ENCODE data around the gene GBP3.
"Not testable (repeated sequence)": the region's sequence is repeated elsewhere in the genome, so short reads cannot be mapped to it uniquely, and the experiment has no call there.

Gene GBP3

DNA sequence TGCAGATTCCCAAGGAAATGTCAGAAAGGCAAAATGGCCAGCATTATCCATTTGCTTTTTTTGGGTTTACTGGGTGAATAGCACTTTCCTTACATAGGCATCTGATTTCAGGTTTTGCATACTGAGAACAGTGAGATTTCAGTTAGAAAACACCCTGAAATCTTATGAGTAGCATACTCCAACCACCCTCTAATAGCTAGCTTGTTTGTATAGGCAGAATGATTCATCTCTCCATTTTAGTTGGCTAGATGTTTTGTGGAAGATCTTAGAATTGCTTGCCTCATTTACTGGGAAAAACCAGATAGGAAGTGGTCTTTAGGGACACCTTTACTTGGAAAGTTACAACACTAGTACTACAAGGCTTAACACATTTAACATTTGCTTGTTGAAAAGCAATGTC is 40.6 kb downstream of the GBP3 start:
- no peak for DNase-seq (ENCODE audit: low read depth)
- no peak for TF ChIP-seq CTCF (conservative IDR thresholded peaks at IDR 0.05; ENCODE audit: low read length)
- H3K4me3 ChIP-seq (ENCODE audit: low read length) = no peak overlapping the region

- H3K4me3 ChIP-seq (ENCODE audit: low read length); DNase-seq (ENCODE audit: low read depth): not testable (repeated sequence)
These were observed 41.2 kb downstream of the GBP3 start for GRCh38 chr1:88981506-88981905.

- no peak overlapping the region for H3K4me3 ChIP-seq (ENCODE audit: low read length)
- DNase-seq (ENCODE audit: low read depth) = no peak
- TF ChIP-seq CTCF (conservative IDR thresholded peaks at IDR 0.05; ENCODE audit: low read length) = no peak
These were observed 41.8 kb downstream of the GBP3 start for GRCh38 chr1:88980870-88981269.

DNA sequence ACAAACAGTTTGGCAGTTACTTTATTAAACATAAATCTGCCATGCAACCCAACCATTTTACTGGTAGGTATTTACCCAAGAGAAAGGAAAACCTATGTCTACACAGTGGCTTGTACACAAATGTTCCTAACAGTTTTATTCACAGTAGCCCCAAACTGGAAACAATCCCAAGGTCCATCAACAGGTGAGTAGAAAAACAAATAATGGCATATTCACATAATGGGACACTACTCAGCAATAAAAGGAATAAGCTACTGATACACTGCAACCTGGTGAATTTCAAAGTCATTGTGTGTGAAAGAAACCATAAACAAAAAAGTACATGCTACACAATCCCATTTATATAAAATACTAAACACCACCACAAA is 42.9 kb downstream of the GBP3 start:
- no peak for DNase-seq (ENCODE audit: low read depth)
- no peak overlapping the region for H3K4me3 ChIP-seq (ENCODE audit: low read length)
- TF ChIP-seq CTCF (conservative IDR thresholded peaks at IDR 0.05; ENCODE audit: low read length) = no peak

DNA sequence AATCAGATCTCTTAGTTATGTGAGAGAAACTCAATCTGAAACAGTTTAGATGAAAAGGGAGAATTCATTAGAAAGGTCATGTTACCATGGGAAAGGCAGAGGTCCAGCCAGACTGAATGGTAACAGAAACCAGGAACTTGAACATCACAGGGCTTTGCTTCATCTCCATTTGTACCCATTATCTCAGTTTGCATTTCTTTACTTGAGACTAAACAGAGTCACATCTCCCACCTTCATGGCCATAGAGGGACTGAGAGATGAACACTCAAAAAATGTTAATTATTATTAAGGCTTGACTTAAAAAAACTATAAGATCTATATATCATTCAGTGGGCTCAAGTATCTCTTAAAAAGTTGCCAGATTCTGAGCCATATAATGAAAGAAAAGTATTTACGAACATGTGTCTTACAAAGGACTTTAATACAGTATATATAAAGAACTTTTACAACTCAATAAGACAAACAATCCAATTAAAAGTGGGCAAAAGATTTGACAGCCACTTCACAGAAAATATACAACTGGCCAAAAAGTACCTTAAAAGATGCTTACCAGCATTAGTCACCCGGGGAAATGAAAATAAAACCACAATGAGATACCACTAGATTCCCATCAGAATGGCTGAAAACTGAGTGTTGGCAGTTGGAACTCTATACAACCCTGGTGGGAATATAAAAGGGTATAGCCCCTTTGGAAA is 43.5 kb downstream of the GBP3 start:
- H3K4me3 ChIP-seq (ENCODE audit: low read length) = no peak overlapping the region
- DNase-seq (ENCODE audit: low read depth) = peak; percentile 18
- no peak for TF ChIP-seq CTCF (conservative IDR thresholded peaks at IDR 0.05; ENCODE audit: low read length)

DNA sequence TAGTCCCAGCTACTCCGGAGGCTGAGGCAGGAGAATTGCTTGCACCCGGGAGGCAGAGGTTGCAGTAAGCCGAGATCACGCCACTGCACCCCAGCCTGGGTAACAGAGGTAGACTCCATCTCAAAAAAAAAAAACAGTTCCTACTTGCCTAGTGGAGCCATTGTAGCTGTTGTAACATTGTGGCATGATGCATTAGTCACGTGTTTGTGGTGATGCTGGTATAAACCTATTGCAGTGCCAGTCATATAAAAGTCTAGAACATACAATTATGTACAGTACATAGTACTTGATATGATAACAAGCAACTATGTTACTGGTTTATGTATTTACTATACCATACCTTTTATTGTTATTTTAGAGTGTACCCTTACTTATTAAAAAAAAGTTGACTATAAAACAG is 46.4 kb downstream of the GBP3 start:
- H3K4me3 ChIP-seq (ENCODE audit: low read length) = no peak overlapping the region
- no peak for DNase-seq (ENCODE audit: low read depth)
- no peak for TF ChIP-seq CTCF (conservative IDR thresholded peaks at IDR 0.05; ENCODE audit: low read length)

- not testable (repeated sequence) for H3K4me3 ChIP-seq (ENCODE audit: low read length); DNase-seq (ENCODE audit: low read depth)
These were observed 48.0 kb downstream of the GBP3 start for GRCh38 chr1:88974616-88975172.

DNA sequence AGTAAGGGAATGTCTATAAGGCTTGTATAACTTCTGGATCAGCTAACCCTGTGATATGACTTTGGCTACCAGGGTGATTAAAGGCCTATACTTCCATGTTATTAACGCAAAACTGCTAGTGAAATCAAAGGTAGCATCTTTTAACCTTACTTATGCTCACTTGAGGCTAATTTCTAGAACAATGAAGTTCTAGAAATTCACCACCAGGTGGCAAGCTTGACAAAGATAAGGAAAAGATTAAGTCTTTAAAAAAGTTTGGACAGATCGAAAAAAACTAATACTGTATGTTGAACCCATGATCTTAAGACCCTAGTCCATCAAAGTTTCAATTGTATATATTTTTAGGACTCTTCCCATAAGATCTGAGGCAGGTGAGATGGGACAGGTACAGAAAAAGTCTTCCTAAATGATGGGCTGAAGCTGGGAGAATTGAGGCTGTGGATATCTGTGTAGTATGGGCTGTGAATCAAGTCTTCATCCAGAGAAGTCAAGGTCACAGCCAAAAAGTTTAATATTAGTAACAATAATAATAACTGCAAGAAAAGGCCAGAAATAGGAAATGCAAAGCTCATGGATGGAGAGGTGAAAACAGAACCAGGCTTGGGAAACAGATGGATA is 49.0 kb downstream of the GBP3 start:
- no peak overlapping the region for H3K4me3 ChIP-seq (ENCODE audit: low read length)
- DNase-seq (ENCODE audit: low read depth) = peak; percentile 50
- peak; percentile 66 for TF ChIP-seq CTCF (conservative IDR thresholded peaks at IDR 0.05; ENCODE audit: low read length)

Data from AG10803 (cell line).